Mesothelial cell of epicardium (in vitro differentiated cells): ENCODE results near the gene ATXN2. TPM values are rescaled to one million over a fixed set of nuclear protein-coding genes. Genes with fewer than 3 reads are reported as not detected.

Experiments used
- DNase-seq, 2 experiments: peaks; one replicate each; pipeline ENCODE4 v3.0.0; 2021; ENCODE audit warnings: low spot score in 2 of 2; ENCODE audit not compliant: unreplicated experiment in 2 of 2
- H3K27ac Mint-ChIP-seq: 2 replicates; pipeline ENCODE4 v1.8.0; 2021; ENCODE audit warnings: mixed read lengths
- H3K27me3 Mint-ChIP-seq: 2 replicates; pipeline ENCODE4 v1.8.0; 2021; ENCODE audit warnings: low read depth, mixed read lengths
- H3K36me3 Mint-ChIP-seq: 2 replicates; pipeline ENCODE4 v1.8.0; 2021; ENCODE audit warnings: mixed read lengths
- H3K4me1 Mint-ChIP-seq: 2 replicates; pipeline ENCODE4 v1.8.0; 2021; ENCODE audit warnings: mixed read lengths
- H3K4me3 Mint-ChIP-seq: 2 replicates; pipeline ENCODE4 v1.8.0; 2021; ENCODE audit warnings: mild to moderate bottlenecking, moderate library complexity, mixed read lengths
- H3K9me3 Mint-ChIP-seq: 2 replicates; pipeline ENCODE4 v1.8.0; 2021; ENCODE audit warnings: mixed read lengths
- CTCF ChIP-seq: fragments of 200-600 bp; sonication (generic); IDR thresholded peaks from one replicate; pipeline ENCODE4 v1.5.0; 2021; ENCODE audit warnings: antibody characterized with exemption; ENCODE audit not compliant: unreplicated experiment
- total RNA-seq: library from RNA; stranded (reverse); gene quantifications from 3 replicates; pipeline ENCODE4 v1.2.1, GENCODE V29; 2021

The ATXN2 gene
- total RNA-seq, 1 donor from 2014 or later = 152 TPM

- no peak overlapping the region for H3K27ac Mint-ChIP-seq
- no peaks in the 10 kb centered on the region for H3K27me3 Mint-ChIP-seq
- H3K36me3 Mint-ChIP-seq = no peaks in the 10 kb centered on the region
- H3K9me3 Mint-ChIP-seq = no peaks in the 10 kb centered on the region
- H3K4me3 Mint-ChIP-seq = no peak overlapping the region
- no peak for TF ChIP-seq CTCF
- no peak for DNase-seq
- H3K4me1 Mint-ChIP-seq = no peaks in the 10 kb centered on the region
Observed at GRCh38 chr12:111425655-111426054, 173.5 kb downstream of the ATXN2 start.

GRCh38 chr12:111424793-111425251 is 174.3 kb downstream of the ATXN2 start:
- Mint-ChIP-seq H3K4me1 (no peaks in the 10 kb centered on the region), H3K27me3 (no peaks in the 10 kb centered on the region), H3K27ac (no peak overlapping the region), H3K36me3 (no peaks in the 10 kb centered on the region), H3K9me3 (no peaks in the 10 kb centered on the region), H3K4me3 (no peak overlapping the region)
- no peak for TF ChIP-seq CTCF
- no peak for DNase-seq

- Mint-ChIP-seq H3K9me3 (no peaks in the 10 kb centered on the region), H3K4me3 (no peak overlapping the region), H3K36me3 (no peaks in the 10 kb centered on the region), H3K4me1 (no peaks in the 10 kb centered on the region), H3K27me3 (no peaks in the 10 kb centered on the region), H3K27ac (no peak overlapping the region)
- DNase-seq = no peak
- TF ChIP-seq CTCF = no peak
Observed at GRCh38 chr12:111424189-111424792, 174.8 kb downstream of the ATXN2 start.

- Mint-ChIP-seq H3K9me3 (no peaks in the 10 kb centered on the region), H3K36me3 (no peaks in the 10 kb centered on the region), H3K4me3 (no peak overlapping the region), H3K4me1 (no peaks in the 10 kb centered on the region), H3K27me3 (no peaks in the 10 kb centered on the region), H3K27ac (no peak overlapping the region)
- TF ChIP-seq CTCF = no peak
- no peak for DNase-seq
Observed at GRCh38 chr12:111420494-111420893, 178.6 kb downstream of the ATXN2 start.

- no peak overlapping the region for H3K4me3 Mint-ChIP-seq
- H3K27ac Mint-ChIP-seq = no peak overlapping the region
- no peak for DNase-seq
- no peaks in the 10 kb centered on the region for H3K9me3 Mint-ChIP-seq
- TF ChIP-seq CTCF = no peak
- H3K36me3 Mint-ChIP-seq = no peaks in the 10 kb centered on the region
- H3K4me1 Mint-ChIP-seq = no peaks in the 10 kb centered on the region
- no peaks in the 10 kb centered on the region for H3K27me3 Mint-ChIP-seq
Observed at GRCh38 chr12:111419784-111420183, 179.3 kb downstream of the ATXN2 start.

- no peak for DNase-seq
- Mint-ChIP-seq H3K9me3 (no peaks in the 10 kb centered on the region), H3K27me3 (no peaks in the 10 kb centered on the region), H3K4me1 (no peaks in the 10 kb centered on the region), H3K27ac (no peak overlapping the region), H3K4me3 (no peak overlapping the region), H3K36me3 (no peaks in the 10 kb centered on the region)
- TF ChIP-seq CTCF = no peak
Observed at GRCh38 chr12:111418594-111418880, 180.6 kb downstream of the ATXN2 start.
